Liver (tissue), 9 donors: ENCODE results near the gene HOMER3. TPM values are rescaled to one million over a fixed set of nuclear protein-coding genes. Genes with fewer than 3 reads are reported as not detected.

Experiments
- DNase-seq: peaks from one replicate; pipeline ENCODE4 v3.0.0-alpha.2; 2017; ENCODE audit warnings: low spot score
- H3K27ac ChIP-seq, 2 donors: one replicate each; pipeline ENCODE4 v1.7.0; 2013; ENCODE audit warnings: inconsistent platforms in 2 of 2, low read length in 2 of 2, control low read depth in 1 of 2, low read depth in 1 of 2, mild to moderate bottlenecking in 1 of 2
- H3K27me3 ChIP-seq, 4 donors: one replicate each; pipeline versions ENCODE4 v1.6.1 to v1.7.0; 2013; ENCODE audit warnings: low read length in 3 of 4, inconsistent platforms in 1 of 4, mild to moderate bottlenecking in 1 of 4, moderate library complexity in 1 of 4; ENCODE audit not compliant: control insufficient read depth in 4 of 4, insufficient read depth in 4 of 4
- H3K36me3 ChIP-seq, 4 donors: one replicate each; pipeline versions ENCODE4 v1.6.1 to v1.7.0; 2013; ENCODE audit warnings: low read length in 3 of 4, mild to moderate bottlenecking in 3 of 4, low read depth in 1 of 4, moderate library complexity in 1 of 4; ENCODE audit not compliant: control insufficient read depth in 4 of 4, insufficient read depth in 3 of 4
- H3K4me1 ChIP-seq, 4 donors: one replicate each; pipeline versions ENCODE4 v1.6.1 to v1.7.0; 2013; ENCODE audit warnings: low read length in 3 of 4, mild to moderate bottlenecking in 3 of 4, moderate library complexity in 1 of 4; ENCODE audit not compliant: control insufficient read depth in 4 of 4, insufficient read depth in 4 of 4
- H3K4me3 ChIP-seq, 3 donors: one replicate each; pipeline versions ENCODE4 v1.6.1 to v1.7.0; 2013; ENCODE audit warnings: low read length in 3 of 3, control low read depth in 1 of 3, low read depth in 1 of 3, mild to moderate bottlenecking in 1 of 3
- H3K9ac ChIP-seq, 2 donors: one replicate each; pipeline ENCODE4 v1.7.0; 2013; ENCODE audit warnings: low read length in 2 of 2, mild to moderate bottlenecking in 2 of 2, moderate library complexity in 2 of 2, control low read depth in 1 of 2, low read depth in 1 of 2
- H3K9me3 ChIP-seq, 4 donors: one replicate each; pipeline versions ENCODE4 v1.6.1 to v1.7.0; 2013; ENCODE audit warnings: low read length in 3 of 4; ENCODE audit not compliant: control insufficient read depth in 4 of 4
- ATF3 ChIP-seq: IDR thresholded peaks from 2 replicates; pipeline ENCODE4 v1.6.1; 2016; ENCODE audit warnings: antibody characterized with exemption
- CTCF ChIP-seq: fragments of 150-350 bp; IDR thresholded peaks from 2 replicates; pipeline ENCODE4 v1.5.1; 2017; ENCODE audit warnings: improper control_type of control experiment, low read depth, low read length; ENCODE audit not compliant: missing input control
- GABPA ChIP-seq, 2 donors: IDR thresholded peaks in 1 of 2; conservative IDR thresholded peaks in 1 of 2; 2 replicates each; pipeline ENCODE4 v1.6.1; 2016; ENCODE audit warnings: antibody characterized with exemption in 2 of 2, mild to moderate bottlenecking in 1 of 2, moderate library complexity in 1 of 2
- HNF4G ChIP-seq: IDR thresholded peaks from 2 replicates; pipeline ENCODE4 v1.6.1; 2016; ENCODE audit warnings: antibody characterized with exemption
- JUND ChIP-seq, 2 donors: IDR thresholded peaks; 2 replicates each; pipeline ENCODE4 v1.6.1; 2016; ENCODE audit warnings: antibody characterized with exemption in 2 of 2
- MAX ChIP-seq: IDR thresholded peaks from 2 replicates; pipeline ENCODE4 v1.6.1; 2016; ENCODE audit warnings: antibody characterized with exemption
- NR2F2 ChIP-seq: IDR thresholded peaks from 2 replicates; pipeline ENCODE4 v1.6.1; 2016; ENCODE audit warnings: antibody characterized with exemption
- RAD21 ChIP-seq, 2 donors: IDR thresholded peaks; 2 replicates each; pipeline ENCODE4 v1.6.1; 2016; ENCODE audit warnings: antibody characterized with exemption in 2 of 2, mild to moderate bottlenecking in 2 of 2
- RXRA ChIP-seq, 2 donors: IDR thresholded peaks; 2 replicates each; pipeline ENCODE4 v1.6.1; 2017 to 2018; ENCODE audit warnings: antibody characterized with exemption in 2 of 2, mild to moderate bottlenecking in 1 of 2
- YY1 ChIP-seq: IDR thresholded peaks from 2 replicates; pipeline ENCODE4 v1.6.1; 2016; ENCODE audit warnings: antibody characterized with exemption, mild to moderate bottlenecking
- WGBS: extraction: QIAGEN DNeasy Blood & Tissue Kit; methylation state at CpG from one replicate; pipeline ENCODE4 v1.1.7; 2013; 5-methylcytosine and 5-hydroxymethylcytosine counted together
- polyA plus RNA-seq, 2 donors: library from polyadenylated mRNA; stranded (reverse) in 1 of 2; unstranded in 1 of 2; fragments of 200-250 nt in 1 of 2; fragments of >200 nt in 1 of 2; fragmentation: Nextera tagmentation in 1 of 2; extraction: Ambion mirVana in 1 of 2; gene quantifications; one replicate each; pipeline versions ENCODE4 v1.2.1 to v1.2.3, GENCODE V29; 2013 to 2015
- total RNA-seq, 2 donors: library from RNA; depleted of rRNA; stranded (reverse); fragments of >200 nt; gene quantifications; one replicate each; pipeline ENCODE4 v1.2.3, GENCODE V29; 2014
- donor health status: healthy.
- donor health status: healthy.
- donor health status: healthy.
- donor health status: healthy.
- donor health status: healthy.

The HOMER3 gene
- total and polyA plus RNA-seq, 4 donors = 0.18 to 5.4 (median 3.5) TPM

- Histone ChIP-seq H3K4me1 (peaks cover 2 to 21% (median 10%) of the 10 kb centered on the region in 4 donors), H3K4me3 (peak within 1 kb of the TSS in 1 of 3 donors; percentile 49), H3K9ac (no peak within 1 kb of the TSS), H3K27me3 (peaks cover 0 to 5% (median 0%) of the 10 kb centered on the region in 4 donors), H3K36me3 (peaks cover 0 to 17% (median 5%) of the 10 kb centered on the region in 4 donors), H3K27ac (no peak within 1 kb of the TSS), H3K9me3 (no peaks in the 10 kb centered on the region)
- no peak for TF ChIP-seq JUND (IDR thresholded peaks at IDR 0.05)
- TF ChIP-seq MAX = no peak
- TF ChIP-seq GABPA (IDR thresholded peaks at IDR 0.05 in 1 of 2, conservative IDR thresholded peaks at IDR 0.05 in 1 of 2) = no peak
- no peak for TF ChIP-seq YY1
- TF ChIP-seq ATF3 = no peak
- DNase-seq = no peak
- WGBS = 2% methylated on average over 87 of the region's 89 CpGs
Measured at GRCh38 chr19:18895824-18896341, 45.1 kb downstream of the HOMER3 start, which contains the start of gene CERS1. Gene CERS1 (minus strand): TSS chr19:18896158. CDS start chr19:18896072, 86 bp downstream.

GRCh38 chr19:18895038-18895823 is 45.8 kb downstream of the HOMER3 start:
- Histone ChIP-seq H3K27ac (no peak overlapping the region), H3K27me3 (peaks cover 0 to 5% (median 0%) of the 10 kb centered on the region in 4 donors), H3K9ac (no peak overlapping the region), H3K36me3 (peaks cover 0 to 10% (median 4%) of the 10 kb centered on the region in 4 donors), H3K9me3 (no peaks in the 10 kb centered on the region), H3K4me1 (peaks cover 2 to 21% (median 10%) of the 10 kb centered on the region in 4 donors), H3K4me3 (peak overlapping the region in 1 of 3 donors; percentile 49)
- 2% methylated on average over 72 of the region's 72 CpGs for WGBS
- no peak for DNase-seq
- TF ChIP-seq RAD21 (IDR thresholded peaks at IDR 0.05) (peak in 1 of 2 donors; percentile 39), CTCF (peak; percentile 13), HNF4G (no peak), MAX (no peak), NR2F2 (no peak), RXRA (IDR thresholded peaks at IDR 0.05) (no peak), JUND (IDR thresholded peaks at IDR 0.05) (no peak)

GRCh38 chr19:18894254-18895037 is 46.6 kb downstream of the HOMER3 start:
- no peak overlapping the region for H3K4me3 ChIP-seq
- peaks cover 0 to 5% (median 0%) of the 10 kb centered on the region in 4 donors for H3K27me3 ChIP-seq
- no peak overlapping the region for H3K9ac ChIP-seq
- no peaks in the 10 kb centered on the region for H3K9me3 ChIP-seq
- 16% methylated on average over 28 of the region's 28 CpGs for WGBS
- H3K27ac ChIP-seq = no peak overlapping the region
- peaks cover 2 to 21% (median 10%) of the 10 kb centered on the region in 4 donors for H3K4me1 ChIP-seq
- no peak for TF ChIP-seq RXRA (IDR thresholded peaks at IDR 0.05)
- no peak for TF ChIP-seq NR2F2
- TF ChIP-seq CTCF = no peak
- H3K36me3 ChIP-seq = peaks cover 0 to 4% (median 2%) of the 10 kb centered on the region in 4 donors
- DNase-seq = no peak
